Vein endothelial cell (primary cell): ENCODE results near the gene BSPRY. TPM values are rescaled to one million over a fixed set of nuclear protein-coding genes. Genes with fewer than 3 reads are reported as not detected.

ENCODE experiments used
- total RNA-seq: library from RNA; depleted of rRNA; stranded (reverse); fragments of >200 nt; gene quantifications from 2 replicates; pipeline ENCODE4 v1.2.3, GENCODE V29; 2012

BSPRY gene
- total RNA-seq: not detected in 2 replicates

DNA sequence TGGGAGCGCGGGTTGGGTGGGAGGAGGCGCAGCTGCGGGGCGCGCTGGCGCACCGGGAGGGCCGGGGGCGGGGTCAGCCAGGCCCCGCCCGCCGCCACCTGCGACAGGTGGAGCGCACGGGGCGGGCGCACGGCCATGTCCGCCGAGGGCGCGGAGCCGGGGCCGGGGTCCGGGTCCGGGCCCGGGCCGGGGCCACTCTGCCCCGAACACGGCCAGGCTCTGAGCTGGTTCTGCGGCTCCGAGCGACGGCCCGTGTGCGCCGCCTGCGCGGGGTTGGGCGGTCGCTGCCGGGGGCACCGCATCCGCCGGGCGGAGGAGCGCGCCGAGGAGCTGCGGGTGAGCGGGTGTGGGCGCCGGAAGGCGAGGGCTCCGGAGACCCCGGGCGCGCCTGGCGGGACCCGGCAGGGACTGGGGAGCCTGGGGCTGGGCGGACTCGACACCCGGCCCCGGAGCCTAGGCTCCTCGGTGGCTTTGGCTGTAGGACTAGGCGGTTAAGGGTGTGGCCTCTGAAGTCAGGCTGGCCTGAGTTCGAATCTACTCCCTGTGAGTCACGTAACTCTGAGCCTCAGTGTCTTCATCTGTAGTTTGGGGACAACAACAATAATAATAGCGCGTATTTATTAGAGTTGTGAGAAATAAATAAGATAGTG is at the start of gene BSPRY:
Gene BSPRY, plus strand, starts transcription at position 97 of the 650 bp plus-strand sequence. Its CDS starts 39 bp downstream, at position 136.

GRCh38 chr9:113302792-113303418 is 46.4 kb upstream of the BSPRY start, which contains the start of gene RNF183:
Gene RNF183 (minus strand): TSS chr9:113303376. CDS start chr9:113298184, 5,192 bp downstream.

DNA sequence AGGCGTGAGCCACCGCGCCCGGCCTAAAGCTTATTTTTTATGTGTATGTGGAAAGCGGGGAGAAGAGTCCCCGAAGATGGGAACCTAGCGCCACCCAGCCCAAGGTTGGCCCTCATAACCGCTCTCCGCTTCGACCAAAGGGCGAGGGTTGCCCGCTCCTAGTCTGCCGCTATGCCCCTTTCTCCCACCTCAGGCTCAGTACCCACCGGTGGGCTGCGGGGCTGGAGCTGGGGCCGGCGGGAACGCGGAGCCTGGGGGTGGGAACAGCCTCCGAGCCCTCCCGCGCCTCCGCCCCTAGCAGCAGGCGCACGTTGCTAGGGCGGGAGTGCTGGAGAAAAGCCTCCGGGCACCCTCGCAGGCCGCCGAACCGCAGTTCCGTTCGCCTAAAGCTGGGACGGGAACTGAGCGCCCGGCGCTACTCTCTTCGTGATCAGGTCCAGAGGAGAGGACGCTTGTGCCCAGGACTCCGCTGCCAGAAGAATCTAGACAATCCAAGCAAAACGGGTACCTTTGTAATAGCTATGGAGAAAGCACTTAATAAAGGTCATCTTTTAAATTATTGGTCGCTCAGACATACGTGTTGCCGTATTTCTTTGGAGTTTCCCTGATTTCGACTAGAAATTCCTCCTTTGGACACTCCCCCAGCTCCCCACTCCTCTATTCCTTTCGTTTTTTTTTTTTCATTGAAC is 9.2 kb upstream of the BSPRY start, which contains the start of gene WDR31:
Gene WDR31, minus strand, starts transcription at position 265 of the 689 bp plus-strand sequence. CDS start 8,253 bp downstream, outside the sequence.

DNA sequence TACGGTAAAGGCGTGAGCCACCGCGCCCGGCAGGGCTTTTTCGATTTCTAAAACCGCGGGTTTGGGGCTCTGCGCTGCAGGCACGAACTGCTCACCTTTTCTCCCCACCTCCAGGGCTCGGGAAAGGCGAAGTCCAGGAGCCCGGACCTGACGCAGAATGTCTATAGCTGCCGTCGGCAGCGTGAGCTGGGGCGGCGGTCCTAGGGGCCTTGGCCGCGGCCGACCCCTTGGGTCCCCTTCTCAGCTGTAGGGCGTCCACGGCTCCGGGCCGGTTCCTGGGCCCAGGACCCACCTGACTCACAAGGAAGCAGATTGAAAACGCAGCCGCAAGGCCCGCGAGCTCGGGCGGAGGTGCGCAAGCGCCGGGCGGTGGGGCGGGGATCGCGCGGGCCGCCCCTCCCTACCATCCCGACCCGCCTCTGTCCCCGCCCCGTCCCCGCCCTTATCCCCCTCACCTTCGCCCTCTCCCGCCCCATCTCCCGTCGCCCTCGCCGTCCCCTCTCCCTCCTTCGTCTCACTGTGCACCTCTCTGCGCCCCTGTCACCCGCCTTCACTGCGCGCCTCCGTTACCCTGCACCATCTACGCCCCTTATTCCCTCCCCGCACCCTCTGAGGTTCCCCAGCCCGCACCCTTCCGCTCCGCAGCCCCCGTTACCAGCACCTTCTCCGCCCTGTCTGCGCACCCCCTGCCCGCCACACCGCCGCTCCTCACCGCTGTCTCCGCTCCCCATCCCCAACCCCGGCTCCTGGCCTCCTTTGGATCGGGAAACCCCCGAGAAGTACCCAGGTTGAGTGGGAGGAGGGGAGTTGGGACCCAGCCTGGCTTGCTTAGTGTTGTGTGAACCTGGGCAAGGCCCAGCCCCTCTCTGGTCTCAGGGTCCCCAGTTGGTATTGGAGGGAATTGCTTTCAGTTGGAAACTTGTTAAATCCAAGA is 27.6 kb downstream of the BSPRY start, which contains the start of gene HDHD3:
Gene HDHD3, minus strand, starts transcription at position 353 of the 934 bp plus-strand sequence. CDS start 2,632 bp downstream, outside the sequence.

GRCh38 chr9:113401027-113401792 is 51.9 kb downstream of the BSPRY start, which contains the start of gene ALAD:
Gene ALAD (minus strand): TSS chr9:113401284. CDS start chr9:113393559, 7,725 bp downstream.

DNA sequence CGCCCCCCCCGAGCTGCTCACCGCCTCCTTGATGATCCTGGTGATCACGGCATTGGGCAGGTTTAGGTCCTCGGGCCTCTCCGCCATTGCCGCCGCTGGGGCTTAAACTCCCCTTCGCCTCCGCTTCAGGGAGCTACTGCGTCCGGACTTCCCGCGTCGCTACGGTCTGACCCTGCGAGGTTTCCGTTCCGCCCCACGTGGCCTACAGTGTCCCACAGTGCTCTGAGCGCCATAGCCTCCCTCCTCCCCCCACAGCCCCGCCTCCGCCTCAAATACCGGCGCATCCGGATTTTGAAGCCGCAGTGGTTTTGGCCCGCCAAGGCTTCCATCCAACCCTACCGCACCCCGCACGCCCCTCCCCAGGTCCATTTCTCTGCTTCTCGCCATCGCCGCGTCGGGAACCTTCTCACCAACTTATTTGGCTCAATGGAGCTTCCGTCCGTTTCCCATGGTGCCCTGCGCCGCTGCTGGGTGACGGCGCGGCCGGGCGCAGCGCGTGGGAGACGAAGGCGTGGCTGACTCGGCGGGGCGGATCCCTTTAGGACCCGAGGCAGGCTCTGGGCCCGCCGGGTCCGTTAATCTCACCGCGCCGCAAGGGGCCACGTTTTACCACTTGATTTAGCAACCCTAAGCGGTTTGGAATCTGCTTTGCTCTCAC is 61.0 kb downstream of the BSPRY start, which contains the start of the genes C9orf43 and POLE3:
Gene C9orf43, plus strand, starts transcription at position 541 of the 658 bp plus-strand sequence. CDS start 2,747 bp downstream, outside the sequence.
Gene POLE3, minus strand, starts transcription at position 469 of the 658 bp plus-strand sequence. Its CDS starts 382 bp downstream, at position 87.

Other genes starting within 250 kb of the BSPRY start
- gene SLC31A2, start 198.5 kb upstream of the BSPRY start, total RNA-seq: 5.6 and 6.6 TPM in 2 replicates
- gene FKBP15, start 128.3 kb upstream of the BSPRY start, total RNA-seq: 24.2 and 28.8 TPM in 2 replicates
- gene SLC31A1, start 128.0 kb upstream of the BSPRY start, total RNA-seq: 18.0 TPM in 2 replicates
- 32.9 and 34.3 TPM in 2 replicates for gene CDC26, start 74.0 kb upstream of the BSPRY start, total RNA-seq
- gene PRPF4, start 73.9 kb upstream of the BSPRY start, total RNA-seq: 23.2 and 28.2 TPM in 2 replicates
- not detected in 2 replicates for gene RNF183, start 46.2 kb upstream of the BSPRY start, total RNA-seq
- gene WDR31, start 9.3 kb upstream of the BSPRY start, total RNA-seq: 0.29 and 0.33 TPM in 2 replicates
- 7.5 and 9.2 TPM in 2 replicates for gene HDHD3, start 27.4 kb downstream of the BSPRY start, total RNA-seq
- 13.4 and 14.3 TPM in 2 replicates for gene ALAD, start 51.7 kb downstream of the BSPRY start, total RNA-seq
- 52.3 and 63.3 TPM in 2 replicates for gene POLE3, start 61.1 kb downstream of the BSPRY start, total RNA-seq
- gene C9orf43, start 61.2 kb downstream of the BSPRY start, total RNA-seq: 1.2 and 1.3 TPM in 2 replicates
- gene RGS3, start 114.2 kb downstream of the BSPRY start, total RNA-seq: 360 and 441 TPM in 2 replicates